NCI-H226 (cell line): Measurements from ENCODE around the gene NUBP1.
"Not testable (repeated sequence)": the region's sequence is repeated elsewhere in the genome, so short reads cannot be mapped to it uniquely, and the experiment has no call there.

Experiments
- DNase-seq: peaks from one replicate; pipeline ENCODE4 v3.0.0-alpha.2; 2015

The NUBP1 gene

DNA sequence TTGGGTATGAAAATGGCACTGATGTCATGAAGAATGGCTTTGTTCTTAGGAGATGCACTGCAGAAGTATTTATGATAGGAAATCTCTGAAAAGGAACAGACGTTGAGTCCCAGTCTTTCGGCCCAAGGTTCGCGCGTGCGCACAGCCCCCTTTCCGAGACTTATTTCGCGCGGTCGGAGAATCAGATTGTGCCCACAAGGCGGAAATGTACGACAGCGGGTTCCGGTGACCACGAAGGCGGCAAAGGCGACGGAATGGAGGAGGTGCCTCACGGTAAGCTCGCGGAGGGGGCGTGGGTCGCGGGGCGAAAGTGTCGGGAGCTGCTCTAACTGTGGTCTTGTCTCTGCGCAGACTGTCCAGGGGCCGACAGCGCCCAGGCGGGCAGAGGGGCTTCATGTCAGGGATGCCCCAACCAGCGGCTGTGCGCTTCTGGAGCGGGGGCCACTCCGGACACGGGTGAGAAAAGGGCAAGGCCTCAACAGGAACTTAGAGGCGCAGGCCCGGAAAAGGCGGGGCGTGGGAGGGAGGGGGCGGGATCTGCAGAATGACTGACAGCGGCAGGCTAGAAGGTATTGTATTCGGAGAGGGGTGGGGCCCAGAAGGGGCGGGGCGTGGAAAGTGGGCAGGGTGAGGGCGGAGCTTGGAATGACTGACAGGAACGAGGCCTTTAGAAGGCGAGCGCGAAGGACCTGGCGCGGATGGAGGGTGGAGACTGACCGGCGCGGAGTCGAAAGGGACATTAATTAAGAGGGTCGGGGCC is at the start of gene NUBP1:
Gene NUBP1, plus strand, starts transcription at position 233 of the 760 bp plus-strand sequence. Its CDS starts 22 bp downstream, at position 255.
- peak; percentile 94 for DNase-seq

DNA sequence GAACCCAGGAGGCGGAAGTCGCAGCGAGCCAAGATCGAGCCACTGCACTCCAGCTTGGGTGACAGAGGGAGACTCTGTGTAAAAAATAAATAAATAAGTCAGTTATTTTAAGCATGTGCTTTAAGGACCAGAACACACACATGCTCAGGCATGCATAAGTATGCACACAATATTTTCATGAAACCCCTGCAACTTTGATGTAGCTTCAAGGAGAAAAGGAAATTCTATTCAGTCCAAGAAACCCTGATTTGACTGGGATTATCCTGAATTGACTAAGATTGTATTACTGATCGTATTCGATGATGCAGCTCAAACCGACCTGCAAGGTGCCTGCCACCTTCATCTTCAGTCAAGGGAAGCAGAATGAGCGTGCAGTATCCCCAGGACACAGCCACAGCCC is 49.8 kb upstream of the NUBP1 start:
- DNase-seq, result no peak

DNA sequence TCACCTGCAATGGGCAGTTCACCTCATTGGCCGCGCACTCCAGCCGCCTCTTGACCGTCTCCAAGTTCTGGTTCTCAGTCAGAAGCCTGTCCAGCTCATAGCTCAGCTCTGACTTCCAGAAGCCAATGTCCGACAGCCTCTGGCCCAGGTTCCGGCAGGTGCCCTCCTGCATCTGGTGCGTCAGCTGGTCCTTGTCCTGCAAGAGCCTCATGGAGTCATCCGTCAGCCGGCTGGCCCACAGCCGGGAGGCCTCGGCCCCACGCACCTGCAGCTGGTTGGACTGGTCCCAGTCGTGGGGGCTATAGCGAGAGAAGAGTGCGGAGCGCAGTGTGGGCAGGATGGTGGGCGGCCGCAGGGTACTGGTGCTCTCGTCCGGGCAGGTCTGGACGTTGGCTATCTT is 49.3 kb upstream of the NUBP1 start:
- no peak for DNase-seq

DNA sequence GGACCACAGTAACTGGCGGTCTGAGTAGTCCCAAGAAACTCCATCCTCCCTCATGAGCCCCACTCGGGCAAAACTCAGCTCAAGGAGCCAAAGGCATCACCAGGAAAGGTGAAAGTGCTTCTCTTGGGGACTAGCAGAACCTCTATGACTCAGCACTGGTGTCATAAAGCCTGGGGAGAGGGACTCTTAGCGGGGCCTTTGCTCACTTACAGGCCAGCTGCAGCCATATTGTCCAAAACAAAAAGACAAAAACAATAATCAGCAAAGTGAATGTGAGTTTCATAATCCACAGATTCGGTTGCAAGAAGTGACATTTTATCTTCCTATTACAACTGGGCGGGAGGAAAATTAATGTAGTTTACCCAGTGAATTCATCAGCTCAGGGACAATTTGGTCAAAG is 48.8 kb upstream of the NUBP1 start, which contains the start of gene TEKT5:
Gene TEKT5, minus strand, starts transcription at position 101 of the 400 bp plus-strand sequence. Its CDS starts 57 bp downstream, at position 44.
- no peak for DNase-seq

DNA sequence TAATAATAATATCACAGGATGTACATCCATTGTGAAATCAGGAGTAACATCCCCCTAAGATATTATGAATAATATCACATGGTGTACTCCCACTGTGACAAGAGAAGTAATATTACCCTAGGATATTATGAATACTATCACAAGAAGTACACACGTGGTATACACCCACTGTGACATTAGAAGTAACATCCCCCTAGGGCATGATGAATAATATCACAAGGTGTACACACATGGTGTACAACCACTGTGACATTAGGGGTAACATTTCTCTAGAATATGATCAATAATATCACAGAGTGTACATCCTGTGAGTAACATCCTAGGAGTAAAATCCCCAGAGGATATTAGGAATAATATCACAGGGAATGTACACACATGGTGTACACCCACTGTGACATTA is 43.9 kb upstream of the NUBP1 start:
- DNase-seq, result no peak

DNA sequence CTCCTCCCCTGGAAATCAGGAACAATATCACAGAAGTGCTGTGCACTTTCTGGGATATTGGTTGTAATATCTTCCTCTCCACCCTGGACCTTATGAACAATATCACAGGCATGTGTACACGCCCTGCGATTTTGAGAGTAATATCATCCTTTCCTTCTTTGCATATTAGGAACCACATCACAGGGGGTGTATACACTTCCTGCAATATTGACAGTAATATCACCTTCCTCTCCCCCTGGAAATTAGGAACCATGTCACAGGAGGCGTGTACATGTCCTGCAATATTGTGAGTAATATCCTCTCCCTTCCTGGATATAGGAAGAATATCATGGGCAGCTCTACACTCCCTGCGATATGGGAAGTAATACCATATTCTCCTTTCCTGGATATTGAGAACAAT is 34.7 kb upstream of the NUBP1 start:
- no peak for DNase-seq

DNA sequence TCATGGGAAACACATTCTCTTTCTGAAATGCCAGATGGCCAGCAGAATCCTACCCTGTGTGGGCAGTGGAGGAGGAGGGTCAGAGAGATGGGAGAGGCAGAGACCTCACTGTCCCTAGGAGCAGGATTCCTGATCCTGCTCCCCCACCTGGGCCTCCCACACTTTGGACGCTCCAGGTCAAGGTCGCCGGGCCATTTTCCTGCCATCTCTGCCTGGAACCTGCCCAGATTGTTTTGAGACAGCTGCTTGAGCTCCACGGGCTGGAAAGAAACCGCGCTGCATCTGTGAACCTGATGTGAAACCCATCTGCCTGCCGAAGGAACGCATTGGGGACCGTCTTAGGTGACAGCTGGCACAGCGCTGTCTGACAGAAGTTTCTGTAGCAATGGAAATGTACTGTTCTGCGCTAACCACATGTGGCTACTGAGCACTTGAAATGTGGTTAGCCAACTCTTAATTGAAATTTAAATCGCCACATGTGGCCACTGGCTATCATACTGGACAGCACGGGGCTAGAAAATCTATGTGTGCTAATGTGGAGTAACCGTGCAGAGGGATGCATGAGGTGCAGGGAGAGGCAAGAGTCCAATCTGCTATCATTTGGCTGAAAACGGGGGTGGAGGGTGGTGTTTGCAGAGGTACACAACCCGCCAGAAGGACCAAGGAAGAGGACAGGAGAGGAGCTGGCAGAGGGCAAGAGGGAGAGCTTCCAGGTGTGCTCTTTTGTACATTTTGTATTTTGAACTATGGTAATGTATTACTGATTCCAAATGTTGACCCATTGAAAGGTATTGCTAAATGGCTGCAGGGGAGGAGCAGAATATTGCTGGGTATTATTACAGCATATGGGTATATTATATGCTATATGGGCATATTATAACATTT is 15.4 kb upstream of the NUBP1 start:
- DNase-seq, result no peak

DNA sequence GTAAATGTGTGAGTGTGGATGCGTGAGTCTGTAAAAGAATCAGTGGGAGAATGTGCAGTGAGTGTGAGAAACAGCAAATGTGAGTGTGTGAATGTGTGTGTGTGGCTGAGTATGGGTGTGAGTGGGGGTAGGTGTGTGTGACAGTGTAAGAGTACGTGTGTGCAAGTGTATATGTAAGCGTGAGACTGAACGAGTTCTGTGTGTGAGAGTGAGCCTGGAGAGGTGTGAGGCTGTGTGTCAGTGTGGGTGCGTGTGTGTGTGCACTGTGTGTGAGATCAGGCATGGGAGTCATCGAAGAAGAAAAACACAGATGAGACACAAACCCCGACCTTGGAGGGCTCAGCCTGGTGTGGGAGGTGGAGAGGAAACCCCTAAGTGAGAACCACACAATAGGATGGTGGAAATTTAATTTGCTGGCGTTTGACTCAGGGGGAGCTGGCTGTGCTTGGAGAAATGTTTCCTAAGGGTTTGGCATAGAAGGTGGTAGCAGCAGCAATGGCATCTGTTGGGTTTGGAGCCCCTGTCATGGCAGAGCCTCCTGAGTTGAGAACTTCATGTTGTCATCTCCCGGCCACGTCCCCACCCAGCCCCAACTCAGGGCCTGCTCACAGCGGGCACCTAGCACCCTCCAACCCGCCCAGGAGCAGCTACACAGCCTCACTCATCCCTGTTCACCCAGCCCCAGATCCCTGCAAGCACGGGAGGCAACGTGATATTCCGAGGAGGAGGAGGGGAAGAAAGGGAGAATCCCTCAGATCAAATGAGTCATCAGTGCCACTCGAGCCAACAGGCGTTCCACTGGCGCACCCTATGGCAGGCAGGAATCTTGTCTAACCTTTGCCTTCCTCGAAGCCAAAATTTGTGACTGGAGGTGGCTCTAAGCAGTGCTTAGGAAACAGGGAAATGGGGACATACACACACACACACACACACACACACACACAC is 14.3 kb upstream of the NUBP1 start:
- peak; percentile 71 for DNase-seq

DNA sequence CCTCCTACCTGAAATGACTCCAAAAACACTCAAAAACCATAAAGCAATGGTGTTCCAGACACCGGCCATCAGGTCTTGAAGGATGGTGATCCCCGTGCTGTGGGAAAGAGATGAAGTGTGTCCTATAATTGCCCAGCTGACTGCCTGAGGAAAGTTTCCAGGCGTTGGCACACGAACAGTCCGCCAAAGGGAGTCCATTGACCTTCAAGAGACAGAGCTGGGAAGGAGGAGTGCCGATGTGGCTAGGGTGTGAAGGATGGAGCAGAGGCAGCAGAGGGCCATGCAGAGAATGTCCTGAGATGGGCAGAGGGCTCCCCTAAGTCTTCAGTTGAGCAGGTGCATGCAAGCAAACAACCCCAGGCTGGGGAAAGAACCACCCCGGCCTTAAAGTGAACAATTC is 11.9 kb upstream of the NUBP1 start:
- no peak for DNase-seq

DNA sequence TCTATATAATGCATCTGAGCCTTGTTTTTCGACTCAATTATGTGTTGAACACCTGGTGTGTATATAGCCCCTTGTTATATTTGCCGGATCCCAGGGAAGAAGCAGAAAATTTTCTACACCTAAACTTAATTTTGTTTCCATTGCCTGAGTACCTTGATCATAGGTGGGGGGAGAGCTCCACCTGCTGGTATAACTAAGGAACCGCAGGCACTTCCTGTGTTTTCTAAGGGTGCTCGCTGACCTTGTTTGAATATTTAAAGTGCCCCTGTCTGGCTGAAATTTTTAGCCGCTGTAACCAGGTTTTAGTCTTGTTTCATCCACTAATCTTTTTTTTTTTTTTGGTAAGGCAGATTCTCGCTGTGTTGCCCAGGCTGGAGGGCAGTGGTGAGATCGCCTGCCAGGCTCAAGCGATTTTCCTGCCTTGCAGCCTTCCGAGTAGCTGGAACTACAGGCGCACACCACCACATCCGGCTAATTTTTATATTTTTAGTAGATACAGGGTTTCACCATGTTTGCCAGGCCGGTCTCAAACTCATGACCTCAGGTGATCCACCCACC is 6.5 kb upstream of the NUBP1 start:
- peak; percentile 24 for DNase-seq

DNA sequence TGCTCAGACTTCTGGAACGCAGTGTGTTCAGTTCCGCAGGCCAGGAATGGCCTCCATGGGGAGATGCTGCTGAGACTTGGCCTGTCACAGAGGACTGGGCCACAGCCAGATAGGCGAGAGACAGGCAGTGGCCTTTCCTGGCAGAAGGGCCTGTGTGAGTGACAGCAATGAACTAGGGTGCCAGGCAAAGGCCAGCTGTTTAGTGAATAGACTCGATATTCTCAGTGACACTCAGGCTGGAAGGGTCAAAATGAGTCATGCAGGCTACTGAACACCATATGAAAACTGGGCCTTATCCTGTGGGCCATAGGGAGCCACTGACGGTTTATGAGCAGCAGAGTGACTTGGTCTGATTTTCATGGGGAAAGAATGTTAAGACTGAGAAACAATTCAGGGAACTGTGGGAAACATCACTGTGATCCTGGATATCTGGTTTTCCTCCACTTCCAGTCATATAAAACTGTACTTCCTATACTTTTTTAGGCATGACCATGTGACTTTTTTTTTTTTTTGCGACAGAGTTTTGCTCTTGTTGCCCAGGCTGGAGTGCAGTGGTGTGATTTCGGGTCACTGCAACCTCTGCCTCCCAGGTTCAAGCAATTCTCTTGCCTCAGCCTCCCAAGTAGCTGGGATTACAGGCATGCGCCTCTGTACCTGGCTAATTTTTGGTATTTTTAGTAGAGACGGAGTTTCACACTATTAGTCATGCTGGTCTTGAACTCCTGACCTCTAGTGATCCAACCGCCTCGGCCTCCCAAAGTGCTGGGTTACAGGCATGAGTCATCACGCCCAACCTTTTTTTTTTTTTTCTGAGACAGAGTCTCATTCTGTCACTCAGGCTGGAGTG is 5.2 kb upstream of the NUBP1 start:
- DNase-seq, result peak; percentile 70

DNA sequence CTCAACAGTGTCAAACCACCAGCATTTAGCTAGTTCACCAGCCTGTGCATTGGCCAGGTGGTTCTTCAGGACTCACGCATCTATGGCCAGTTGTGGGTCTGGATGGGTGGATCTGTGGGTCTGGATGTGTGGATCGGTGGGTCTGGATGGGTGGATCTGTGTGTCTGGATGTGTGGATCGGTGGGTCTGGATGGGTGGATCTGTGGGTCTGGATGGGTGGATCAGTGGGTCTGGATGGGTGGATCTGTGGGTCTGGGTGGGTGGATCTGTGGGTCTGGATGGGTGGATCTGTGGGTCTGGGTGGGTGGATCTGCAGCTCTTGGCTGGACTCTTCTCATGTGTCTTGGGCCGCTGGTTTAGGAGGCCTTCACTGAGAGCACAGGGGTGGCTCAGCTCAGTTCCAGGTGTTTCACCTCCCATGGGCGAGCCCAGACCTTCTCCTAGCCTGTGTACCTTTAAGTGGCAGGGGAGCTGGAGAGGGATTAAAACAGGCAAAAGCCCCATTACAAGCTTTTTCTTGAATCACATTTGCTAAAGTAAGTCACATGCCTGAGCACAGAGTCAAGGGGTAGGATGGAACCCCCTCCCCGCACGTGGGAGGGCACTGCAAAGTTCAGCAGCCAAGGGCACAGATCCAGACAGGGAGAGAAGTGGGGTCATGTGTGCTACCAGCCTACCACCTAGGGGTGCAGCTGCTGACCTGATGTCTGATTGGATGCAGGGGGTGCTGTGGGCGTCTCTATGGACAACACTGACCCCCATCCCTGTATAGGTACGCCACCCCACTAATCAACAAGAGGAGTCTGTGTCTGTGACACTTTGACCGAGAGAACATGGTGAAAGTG is 3.4 kb upstream of the NUBP1 start:
- DNase-seq, result no peak

DNA sequence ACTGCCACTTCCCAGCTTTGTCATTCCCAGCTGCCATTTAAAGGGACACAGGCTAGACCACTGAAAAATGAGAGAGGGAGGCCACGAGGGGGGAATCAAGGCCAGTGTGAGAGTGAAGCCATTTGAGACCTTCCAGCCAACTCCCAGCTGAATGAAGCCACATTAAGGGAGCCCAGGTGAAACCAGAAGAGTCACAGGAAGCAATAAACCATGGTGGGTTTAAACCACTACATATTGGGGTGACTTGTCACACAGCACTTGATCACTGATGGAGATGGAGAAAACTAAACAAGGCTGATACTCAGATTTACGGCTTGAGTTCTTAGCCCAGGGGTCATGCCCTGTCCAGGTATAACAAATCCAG is 2.8 kb upstream of the NUBP1 start:
- DNase-seq, result no peak

DNA sequence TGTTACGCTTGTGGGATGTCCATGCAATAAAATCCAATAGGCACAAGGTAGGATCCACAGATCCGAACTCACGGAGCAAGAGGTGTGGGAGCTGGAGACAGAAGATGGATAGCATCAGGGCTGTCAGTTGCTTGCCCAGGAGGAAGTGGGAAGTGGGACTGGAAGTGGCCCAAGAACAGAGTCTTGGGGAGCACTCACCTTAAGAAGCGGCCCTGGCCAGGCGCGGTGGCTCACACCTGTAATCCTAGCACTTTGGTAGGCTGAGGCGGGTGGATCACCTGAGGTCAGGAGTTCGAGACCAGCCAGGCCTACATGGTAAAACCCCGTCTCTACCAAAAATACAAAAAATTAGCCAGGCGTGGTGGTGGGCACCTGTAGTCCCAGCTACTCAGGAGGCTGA is 2.4 kb upstream of the NUBP1 start:
- not testable (repeated sequence) for DNase-seq

DNA sequence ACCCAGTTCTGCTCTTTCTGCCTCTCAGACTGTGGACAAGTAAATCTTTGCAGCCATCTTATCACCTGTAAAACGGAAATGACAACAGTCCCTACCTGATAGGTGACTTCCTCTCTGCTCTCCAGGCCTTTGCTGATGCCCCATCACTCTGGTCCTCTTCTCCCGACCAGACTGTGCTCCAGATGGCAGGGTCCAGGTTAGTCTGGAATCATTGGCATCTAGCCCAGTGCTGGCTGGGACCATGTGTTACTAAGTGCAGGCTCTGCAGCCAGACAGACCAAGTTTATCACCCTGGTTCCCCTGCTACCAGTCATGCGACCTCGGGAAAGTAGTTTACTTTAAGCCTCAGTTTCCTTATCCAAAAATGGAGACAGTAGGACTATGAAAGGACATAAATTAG is 1.8 kb upstream of the NUBP1 start:
- DNase-seq, result no peak

DNA sequence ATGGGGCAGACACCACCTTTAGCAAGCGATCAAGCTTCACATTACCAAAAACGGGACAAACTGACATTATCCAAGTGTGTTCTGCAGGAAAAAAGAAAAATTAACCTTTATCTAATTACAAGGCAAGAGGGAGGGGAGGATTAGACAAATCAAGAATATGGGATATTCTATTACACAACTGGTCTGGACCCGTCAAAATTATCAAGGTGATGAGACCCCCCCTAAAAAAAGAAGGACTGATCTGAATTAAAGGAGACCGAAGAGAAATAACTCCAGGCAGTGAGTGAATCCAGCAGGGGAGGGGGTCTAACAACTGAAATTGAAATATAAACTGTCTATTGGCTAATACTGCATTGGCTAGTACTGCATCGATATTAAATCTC is 424 bp upstream of the NUBP1 start:
- DNase-seq, result no peak

DNA sequence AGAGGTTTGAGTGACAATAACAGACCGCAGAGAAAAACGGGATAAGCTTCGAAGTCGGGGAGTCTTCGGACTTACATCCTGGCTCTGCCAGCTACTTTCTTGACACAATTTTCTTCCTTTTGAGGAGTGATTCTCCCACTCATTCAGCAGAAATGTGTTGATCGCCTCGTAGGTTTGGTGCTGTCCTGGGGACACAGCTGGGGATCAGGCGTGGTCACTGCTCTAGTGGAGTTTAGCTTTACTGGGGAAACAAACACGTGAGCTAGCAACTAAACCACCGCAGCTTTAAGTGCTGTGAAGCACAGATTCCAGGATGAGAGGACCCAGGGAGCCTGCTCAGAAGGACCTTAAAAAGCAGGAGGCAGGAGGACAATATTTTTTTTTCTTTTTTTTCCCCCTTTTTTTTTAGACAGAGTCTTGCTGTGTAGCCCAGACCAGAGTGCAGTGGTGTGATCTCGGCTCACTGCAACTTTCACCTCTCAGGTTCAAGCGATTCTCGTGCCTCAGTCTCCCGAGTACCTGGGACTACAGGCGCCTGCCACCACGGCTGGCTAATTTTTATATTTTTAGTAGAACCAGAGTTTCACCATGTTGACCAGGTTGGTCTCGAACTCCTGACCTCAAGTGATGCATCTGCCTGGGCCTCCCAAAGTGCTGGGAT is 858 bp downstream of the NUBP1 start:
- DNase-seq, result no peak

DNA sequence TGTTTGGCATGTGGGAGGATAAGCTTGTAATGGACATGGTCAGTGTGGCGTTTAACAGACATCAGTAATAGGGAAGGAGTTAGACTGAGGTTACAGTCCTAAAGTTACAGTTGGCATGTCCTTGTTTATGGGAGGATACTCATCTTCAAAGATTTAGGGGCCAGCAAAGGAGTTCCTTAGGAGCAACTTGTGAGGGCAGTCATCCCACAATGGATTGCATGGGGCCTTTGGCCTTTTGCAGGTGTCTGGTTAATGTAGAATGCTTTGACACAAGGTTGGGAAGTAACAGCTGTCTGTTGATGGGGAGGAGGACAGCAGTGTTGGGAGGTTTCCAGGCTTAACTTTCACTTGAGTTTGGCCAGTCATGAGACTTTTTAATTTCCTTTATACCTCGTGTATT is 2.2 kb downstream of the NUBP1 start:
- DNase-seq, result no peak

DNA sequence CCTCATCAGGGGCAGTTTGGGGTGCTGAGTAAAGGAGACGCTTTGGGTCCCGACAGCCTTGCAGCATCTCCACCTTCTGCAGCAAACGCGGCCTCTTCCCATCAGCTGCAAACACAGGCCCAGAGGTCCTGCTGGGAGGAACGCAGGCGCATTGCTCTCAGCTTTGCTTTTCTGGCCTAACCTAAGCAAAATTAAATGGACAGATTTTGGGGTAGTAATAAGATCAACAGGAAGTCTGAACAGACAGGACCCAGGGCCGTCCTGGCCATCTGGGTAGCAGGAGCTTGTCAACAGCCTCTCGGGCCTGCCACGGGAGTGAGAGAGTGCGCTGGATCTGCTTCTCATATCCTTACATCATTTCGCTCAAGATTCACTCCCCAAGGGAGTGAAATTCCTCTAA is 7.2 kb downstream of the NUBP1 start:
- DNase-seq, result no peak

DNA sequence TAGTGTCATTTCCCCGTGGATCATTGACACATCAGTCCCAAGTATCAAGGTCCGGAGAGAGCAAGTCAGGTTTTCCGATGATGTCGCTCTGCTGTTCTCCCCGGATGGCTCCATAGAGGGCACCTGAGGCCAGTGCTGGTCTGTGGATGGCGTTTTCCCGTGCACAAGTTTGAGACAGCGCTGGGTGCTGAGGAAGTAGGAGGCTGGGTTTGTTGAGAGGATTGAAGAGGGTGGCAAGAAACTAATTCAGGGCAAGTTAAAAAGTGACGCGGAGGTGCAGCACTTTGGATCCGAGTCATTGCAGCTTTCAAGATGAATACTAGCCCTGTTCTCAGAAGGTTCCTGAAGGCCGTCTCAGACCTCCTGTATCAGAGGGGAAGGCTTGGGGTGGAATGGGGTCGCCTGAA is 7.7 kb downstream of the NUBP1 start:
- DNase-seq, result no peak
